Omental fat pad (tissue), 4 donors: ENCODE data around the gene APBB1IP. TPM values are rescaled to one million over a fixed set of nuclear protein-coding genes. Genes with fewer than 3 reads are reported as not detected.

Source experiments
- ATAC-seq: fragments of 150-250 bp; one replicate; pipeline ENCODE4 v1.9.1; 2016; ENCODE audit warnings: mild to moderate bottlenecking, moderate library complexity; ENCODE audit not compliant: low FRiP score
- DNase-seq: peaks from one replicate; pipeline ENCODE4 v3.0.0-alpha.2; 2019; ENCODE audit warnings: low spot score
- small RNA-seq: library from RNA; depleted of rRNA; stranded (forward); fragments of <200 nt; gene quantifications from one replicate; pipeline ENCODE3, GENCODE V24; 2016
- total RNA-seq, 4 donors: library from RNA; depleted of rRNA; stranded (reverse); fragments of >200 nt; gene quantifications; one replicate each; pipeline ENCODE4 v1.1.0, GENCODE V29; 2016
- TF ChIP-seq, protein P1 (sequence below), 3 donors: fragments of 450-650 bp; IDR thresholded peaks; one replicate each; pipeline ENCODE4 v1.5.1; 2016 to 2017; ENCODE audit warnings: antibody characterized with exemption in 3 of 3, mild to moderate bottlenecking in 3 of 3, moderate library complexity in 2 of 3

The APBB1IP gene
- total RNA-seq, 4 donors from 2014 or later, result 8.5 to 23.5 (median 20.5) TPM

DNA sequence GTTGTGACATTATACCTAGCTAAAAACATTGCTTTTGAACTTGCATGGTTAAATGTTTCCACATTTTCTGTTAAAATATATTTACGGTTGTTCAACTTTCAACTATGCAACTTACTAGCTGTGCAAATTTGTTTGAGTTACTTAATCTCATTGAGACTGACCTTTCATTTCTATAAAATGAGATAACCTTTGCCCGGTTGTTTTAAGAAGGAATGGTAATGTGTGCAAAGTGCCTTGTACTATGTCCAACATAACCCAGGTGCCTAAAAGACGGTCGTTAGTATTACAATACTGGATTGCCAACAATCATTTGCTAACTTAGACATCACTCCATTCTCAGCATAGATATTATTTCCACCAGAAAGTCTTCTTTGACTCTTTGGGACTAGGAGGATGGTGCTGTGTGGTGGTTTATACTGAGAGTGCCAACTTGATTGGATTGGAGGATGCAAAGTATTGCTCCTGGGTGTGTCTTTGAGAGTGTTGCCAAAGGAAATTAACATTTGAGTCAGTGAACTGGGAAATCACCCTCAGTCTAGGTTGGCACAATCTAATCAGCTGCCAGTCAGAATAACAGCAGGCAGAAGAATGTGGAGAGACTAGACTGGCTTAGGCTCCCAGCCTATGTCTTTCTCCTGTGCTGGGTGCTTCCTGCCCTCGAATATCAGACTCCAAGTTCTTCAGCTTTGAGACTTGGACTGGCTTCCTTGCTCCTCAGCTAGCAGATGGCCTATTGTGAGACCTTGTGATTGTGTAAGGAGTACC is 174.2 kb downstream of the APBB1IP start:
- TF ChIP-seq, protein P1, sequence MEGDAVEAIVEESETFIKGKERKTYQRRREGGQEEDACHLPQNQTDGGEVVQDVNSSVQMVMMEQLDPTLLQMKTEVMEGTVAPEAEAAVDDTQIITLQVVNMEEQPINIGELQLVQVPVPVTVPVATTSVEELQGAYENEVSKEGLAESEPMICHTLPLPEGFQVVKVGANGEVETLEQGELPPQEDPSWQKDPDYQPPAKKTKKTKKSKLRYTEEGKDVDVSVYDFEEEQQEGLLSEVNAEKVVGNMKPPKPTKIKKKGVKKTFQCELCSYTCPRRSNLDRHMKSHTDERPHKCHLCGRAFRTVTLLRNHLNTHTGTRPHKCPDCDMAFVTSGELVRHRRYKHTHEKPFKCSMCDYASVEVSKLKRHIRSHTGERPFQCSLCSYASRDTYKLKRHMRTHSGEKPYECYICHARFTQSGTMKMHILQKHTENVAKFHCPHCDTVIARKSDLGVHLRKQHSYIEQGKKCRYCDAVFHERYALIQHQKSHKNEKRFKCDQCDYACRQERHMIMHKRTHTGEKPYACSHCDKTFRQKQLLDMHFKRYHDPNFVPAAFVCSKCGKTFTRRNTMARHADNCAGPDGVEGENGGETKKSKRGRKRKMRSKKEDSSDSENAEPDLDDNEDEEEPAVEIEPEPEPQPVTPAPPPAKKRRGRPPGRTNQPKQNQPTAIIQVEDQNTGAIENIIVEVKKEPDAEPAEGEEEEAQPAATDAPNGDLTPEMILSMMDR (IDR thresholded peaks at IDR 0.05), result no peak
- ATAC-seq, result no peak
- DNase-seq, result no peak

Small RNA genes lying within 50 kb of the gene (small RNA-seq; reads per million reads assigned to genes)
- not detected for gene RNA5SP307

Other genes starting within 250 kb of the APBB1IP start
- not detected for gene GAD2, start 221.6 kb upstream of the APBB1IP start, total RNA-seq